DMS153 (cell line): Measurements from ENCODE around the gene ZNHIT1.
"Not testable (repeated sequence)": the region's sequence is repeated elsewhere in the genome, so short reads cannot be mapped to it uniquely, and the experiment has no call there.

Experiments used
- DNase-seq: peaks from one replicate; lab custom pipeline; 2025; lab: John Stamatoyannopoulos, UW

The ZNHIT1 gene

DNA sequence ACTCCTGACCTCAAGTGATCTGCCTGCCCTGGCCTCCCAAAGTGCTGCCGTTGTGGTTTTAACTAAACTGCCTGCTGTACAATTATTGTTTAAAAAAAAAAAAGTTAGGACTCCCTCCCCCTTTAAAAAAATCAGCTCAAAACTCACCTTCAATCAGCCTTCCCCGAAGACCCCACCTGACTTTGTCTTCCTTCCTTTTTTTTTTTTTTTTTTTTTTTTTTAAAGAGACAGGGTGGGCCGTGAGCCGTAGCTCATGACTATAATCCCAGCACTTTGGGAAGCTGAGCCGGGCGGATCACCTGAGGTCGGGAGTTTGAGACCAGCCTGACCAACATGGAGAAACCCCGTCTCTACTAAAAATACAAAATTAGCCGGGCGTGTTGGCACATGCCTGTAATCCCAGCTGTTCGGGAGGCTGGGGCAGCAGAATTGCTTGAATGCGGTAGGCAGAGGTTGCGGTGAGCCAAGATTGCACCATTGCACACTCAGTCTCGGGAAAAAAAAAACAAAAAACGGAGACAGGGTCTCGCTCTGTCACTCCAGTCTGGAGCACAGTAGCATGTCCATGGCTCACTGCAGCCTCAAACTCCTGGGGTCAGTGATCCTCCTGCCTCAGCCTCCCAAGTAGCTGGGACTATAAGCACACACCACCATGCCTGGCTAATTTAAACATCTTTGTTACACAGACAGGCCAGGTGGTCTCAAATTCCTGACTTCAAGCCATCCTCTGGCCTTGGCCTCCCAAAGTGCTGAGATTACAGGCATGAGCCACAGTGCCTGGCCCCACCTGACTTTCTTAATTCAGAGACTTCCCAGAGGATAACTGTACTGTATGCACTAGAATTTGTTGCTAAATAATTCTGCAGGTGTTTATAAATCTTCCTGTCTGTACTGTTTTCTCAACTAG is 23.7 kb downstream of the ZNHIT1 start:
- DNase-seq = no peak

DNA sequence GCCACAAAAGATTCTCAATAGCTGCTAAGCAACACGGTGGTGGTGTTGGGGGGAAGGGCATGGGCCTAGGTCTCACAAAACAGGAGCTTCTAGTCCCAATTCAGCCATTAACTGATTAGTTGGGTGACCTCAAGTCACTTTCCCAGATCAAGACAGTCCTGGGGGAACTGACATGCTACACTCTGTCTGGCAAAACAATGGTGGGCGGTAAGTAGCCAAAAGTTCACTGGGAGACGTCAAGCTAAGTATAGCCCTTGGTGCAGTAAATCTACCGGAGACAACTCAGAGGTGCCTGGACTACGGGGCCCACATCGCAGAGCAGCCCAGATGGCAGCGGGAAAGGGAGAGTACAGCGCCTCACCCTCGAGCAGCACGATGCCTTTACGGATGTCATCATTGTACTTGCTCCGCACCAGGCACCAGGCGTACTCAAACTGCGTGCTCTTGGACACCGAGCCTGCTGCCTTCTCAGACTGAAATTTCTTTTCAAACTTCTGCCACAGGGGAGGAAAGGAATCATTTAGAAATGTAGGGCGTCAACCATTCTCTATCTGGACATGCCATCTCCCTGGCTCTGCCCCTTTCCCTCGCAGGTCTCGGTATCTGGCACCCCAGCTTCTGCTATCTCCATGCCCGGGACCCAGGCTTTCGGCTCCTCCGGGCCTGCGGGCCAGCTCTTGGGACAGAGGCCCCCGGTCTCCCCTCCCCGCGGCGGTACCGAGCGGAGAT is 25.8 kb downstream of the ZNHIT1 start:
- no peak for DNase-seq

DNA sequence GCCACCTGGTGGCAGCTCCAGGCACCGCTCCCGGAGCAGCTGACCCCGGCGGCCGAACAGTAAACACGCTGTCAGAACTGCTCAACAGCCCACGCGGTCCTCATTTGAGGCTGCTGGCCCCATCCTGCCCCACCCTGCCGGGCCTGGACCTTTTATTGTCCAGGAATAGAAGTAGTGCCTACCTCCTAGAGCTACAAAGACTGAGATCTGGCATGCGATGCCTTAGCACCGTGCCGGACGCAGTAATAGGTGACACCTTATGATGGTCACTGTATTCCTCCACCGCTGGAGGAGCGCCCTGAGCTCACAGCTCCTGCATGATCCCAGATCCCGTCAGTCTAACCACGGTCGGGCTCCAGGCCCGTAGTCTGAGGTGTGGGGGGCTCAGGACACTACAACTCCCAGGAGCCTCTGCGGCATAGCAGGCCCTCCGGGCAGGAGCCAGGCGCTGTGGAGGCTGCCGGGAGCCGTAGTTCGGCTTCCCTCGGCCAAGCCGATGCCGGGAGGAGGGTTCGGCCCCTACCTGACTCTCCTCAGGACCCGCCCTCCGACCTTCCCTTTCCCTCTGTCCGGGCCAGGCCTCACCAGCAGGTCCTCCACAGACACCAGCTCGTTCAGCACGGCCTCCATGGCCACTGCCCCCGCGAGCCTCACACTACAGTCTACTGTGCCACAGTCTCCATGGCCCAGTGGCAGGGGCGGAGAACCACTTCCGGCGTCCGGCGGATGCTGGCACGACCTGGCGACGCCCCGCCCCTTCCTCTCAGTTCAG is 26.6 kb downstream of the ZNHIT1 start, which contains the start of gene FIS1:
TSS of gene FIS1 (minus strand) at position 707 of the 772 bp plus-strand sequence. CDS start at position 630, 77 bp downstream.
- peak; percentile 85 for DNase-seq

DNA sequence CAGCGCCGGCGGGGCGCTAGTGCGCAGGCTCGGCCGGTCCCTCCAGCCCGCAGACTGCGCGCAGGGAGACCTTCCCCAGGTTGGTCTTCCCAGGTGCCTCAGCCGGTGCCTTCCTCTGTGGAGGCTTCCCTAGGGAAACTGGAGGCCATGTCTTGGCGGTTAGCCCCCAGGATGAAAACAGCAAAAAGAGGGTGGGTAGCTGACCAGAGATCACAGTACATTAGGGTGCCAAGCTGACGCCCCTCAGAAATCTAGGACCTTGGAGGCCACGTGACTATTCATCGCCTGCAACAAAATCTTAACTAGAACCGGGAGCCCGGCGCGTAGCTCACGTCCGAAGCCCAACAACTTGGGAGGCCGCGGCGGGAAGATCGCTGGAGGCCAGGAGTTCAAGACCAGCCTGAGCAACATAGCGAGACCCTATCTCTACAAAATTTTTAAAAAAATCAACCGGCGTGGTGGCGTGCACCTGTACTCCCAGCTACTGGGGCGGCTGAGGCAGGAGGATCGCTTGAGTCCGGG is 27.2 kb downstream of the ZNHIT1 start:
- no peak for DNase-seq

DNA sequence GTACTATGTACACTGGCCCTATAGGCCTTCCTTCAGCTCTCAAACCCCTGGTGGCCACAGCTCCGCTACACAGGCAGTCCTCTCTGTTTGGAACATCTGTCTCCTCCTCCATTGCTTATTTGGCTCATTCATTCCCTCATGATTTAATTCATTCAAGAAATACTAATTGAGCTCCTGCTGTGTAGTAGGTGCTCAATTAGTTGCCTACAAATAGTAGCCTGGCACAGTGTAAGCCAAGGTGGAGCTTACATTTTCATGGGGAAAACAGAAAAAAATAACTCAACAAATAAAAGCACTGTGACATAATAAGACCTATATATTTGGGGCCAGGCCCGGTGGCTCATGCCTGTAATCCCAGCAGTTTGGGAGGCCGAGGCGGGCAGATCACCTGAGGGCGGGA is 30.3 kb downstream of the ZNHIT1 start:
- DNase-seq = no peak

DNA sequence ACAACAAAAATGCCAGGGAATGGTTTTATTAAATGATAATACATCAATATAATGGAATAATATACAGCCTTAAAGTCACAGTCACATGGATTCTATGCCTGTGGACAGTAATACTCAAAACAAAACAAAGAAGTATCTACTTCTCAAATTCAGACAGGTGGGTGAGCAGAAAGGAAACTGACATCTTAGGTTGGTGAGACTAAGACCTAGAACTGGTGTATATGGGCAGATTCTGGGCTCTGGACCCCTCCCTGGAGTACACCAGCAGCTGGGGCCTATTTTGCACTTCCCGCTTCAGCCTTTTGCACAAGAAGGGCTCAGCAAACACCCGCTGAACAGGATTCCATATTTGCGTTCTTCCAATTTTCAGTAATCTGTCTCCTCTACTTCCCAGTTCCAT is 32.4 kb downstream of the ZNHIT1 start:
- DNase-seq = no peak

DNA sequence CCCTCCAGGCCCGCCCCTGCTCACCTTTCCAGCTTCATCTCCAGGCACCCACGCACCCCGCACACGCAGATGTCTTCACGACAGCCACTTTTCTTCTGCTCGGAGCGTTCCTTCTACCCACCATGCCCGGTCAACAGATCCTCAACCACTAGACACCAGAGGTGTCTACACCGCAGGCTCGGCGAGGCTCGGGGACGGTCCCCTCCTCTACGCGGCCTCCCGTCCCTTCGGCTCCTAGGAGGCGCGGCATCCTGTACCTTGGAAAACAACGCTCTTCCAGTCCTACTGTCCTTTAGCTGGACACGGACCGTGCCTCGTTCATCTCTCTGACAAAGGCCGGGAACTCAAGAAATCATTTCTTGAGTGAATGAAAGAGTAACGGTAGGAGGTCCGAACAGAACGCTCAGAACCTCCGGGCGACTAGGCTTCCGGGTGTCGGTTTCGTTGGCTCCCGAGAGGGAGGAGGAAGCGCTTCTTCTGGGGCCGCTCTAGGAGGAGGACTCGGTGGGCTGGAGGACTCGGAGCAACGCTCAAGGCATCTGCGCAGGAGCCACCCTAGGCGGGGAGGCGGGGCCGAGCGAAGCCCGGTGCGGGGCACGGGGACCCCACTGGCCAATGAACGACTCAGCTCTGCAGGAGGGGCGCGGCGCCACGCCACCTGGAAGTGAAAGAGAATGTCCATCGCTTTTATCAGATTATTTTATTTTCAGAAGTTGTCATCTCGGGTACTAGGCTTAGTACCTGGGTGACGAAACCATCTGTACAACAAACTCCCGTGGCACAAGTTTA is 34.1 kb downstream of the ZNHIT1 start:
- peak; percentile 96 for DNase-seq

DNA sequence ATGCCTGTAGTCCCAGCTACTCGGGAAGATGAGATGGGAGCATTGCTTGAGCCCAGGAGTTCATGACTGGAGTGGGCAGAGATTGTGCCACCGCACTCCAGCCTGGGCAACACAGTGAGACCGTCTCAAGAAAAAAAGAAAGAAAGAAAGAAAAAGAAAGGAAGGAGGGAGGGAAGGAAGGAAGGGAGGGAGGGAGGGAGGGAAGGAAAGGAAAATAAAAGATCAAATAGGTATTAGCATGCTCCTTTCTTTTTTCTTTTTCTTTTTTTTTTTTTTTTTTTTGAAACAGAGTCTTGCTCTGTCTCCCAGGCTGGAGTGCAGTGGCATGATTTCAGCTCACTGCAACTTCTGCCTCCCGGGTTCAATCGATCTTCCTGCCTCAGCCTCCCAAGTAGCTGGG is 35.2 kb downstream of the ZNHIT1 start:
- DNase-seq = not testable (repeated sequence)

DNA sequence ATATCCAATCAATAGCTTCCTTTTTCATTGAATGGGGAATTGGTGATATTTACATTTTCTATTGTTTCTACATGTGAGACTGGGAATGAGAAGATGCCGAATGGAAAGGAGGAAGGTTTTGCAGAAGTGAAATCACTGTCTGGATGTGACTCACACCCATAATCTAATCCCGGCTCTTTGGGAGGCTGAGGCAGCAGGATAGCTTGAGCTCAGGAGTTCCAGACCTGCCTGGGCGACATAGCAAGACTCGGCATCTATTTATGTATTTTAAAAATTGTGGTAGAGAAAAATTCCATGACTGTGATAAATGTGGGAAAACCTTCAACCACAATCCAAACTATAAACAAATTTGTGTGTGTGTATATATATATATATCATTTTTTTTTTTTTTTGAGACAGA is 37.8 kb downstream of the ZNHIT1 start:
- DNase-seq = no peak

DNA sequence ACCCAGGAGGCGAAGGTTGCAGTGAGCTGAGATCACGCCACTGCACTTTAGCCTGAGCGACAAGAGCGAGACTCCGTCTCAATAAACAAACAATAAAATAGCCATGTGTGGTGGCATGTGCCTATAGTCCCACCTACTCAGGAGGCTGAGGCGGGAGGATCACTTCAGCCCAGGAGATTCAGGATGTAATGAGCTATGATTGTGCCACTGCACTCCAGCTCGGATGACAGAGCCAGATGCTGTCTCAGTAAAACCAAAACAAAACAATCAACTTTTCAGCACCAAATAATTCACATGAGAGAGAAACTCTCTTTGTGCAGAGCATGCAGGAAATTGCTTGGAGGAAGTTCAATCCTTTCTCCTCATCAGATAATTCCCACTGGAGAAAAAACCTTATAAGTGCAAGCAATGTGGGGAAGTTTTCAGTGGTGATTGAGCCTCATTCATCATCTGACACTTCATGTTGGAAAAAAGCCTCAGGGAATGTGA is 40.3 kb downstream of the ZNHIT1 start:
- no peak for DNase-seq

DNA sequence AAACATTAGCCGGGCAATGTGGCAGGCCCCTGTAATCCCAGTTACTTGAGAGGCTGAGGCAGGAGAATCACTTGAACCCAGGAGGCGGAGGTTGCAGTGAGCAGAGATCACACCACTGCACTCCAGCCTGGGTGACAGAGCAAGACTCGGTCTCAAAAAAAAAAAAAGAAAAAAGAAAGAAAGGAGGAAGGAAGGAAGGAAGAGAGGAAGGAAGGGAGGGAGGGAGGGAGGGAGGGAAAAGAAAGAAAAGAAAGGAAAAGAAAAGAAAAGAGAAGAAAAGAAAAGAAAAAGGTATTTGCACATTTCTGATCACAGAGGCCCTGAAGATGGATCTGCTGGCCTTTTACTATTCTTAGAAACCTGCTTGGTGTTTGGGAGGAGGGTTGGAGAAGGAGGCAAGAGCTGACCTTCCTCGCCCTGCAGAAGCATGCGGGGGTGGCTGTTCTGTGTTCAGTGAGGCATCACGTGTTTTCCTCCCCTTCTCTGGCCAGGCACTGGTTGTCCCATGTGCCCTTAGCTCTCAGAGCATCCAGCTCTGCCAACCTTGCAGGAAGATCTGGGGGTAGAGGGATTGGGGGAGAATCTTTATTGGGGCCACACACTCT is 46.2 kb downstream of the ZNHIT1 start:
- not testable (repeated sequence) for DNase-seq

DNA sequence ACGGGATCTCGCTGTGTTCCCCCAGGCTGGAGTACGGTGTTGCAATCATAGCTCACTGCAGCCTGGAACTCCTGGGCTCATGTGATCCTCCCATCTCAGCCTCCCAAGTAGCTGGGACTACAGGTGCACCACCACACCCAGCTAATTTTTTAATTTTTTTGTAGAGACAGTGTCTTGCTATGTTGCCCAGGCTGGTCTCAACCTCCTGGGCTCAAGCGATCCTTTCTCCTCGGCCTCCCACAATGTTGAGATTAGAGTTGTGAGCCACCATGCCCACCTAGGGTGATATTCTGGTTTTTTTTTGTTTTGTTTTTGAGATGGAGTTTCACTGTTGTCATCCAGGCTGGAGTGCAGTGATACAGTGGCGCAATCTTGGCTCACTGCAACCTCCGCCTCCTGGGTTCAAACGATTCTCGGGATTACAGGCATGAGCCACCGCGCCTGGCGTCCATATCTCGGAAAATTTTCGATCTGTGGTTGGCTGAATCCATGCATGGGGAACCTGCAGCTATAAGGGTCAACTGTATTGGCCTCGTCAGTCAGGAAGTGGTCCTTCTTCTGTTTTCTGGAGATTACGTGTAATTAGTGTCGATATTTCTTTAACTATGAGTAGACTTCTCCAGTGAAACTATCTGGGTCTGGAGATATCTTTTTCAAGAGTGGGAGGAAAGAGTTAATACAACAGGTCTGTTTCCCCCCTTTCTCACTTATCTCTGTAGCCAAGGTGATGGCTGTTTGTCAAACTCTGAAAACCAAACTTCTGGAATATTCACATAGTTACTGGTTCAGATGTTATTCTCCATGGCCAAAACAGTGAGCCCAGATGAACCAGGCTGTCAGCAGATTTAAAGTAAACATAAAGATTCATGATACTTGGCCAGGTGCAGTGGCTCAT is 47.9 kb downstream of the ZNHIT1 start:
- no peak for DNase-seq

DNA sequence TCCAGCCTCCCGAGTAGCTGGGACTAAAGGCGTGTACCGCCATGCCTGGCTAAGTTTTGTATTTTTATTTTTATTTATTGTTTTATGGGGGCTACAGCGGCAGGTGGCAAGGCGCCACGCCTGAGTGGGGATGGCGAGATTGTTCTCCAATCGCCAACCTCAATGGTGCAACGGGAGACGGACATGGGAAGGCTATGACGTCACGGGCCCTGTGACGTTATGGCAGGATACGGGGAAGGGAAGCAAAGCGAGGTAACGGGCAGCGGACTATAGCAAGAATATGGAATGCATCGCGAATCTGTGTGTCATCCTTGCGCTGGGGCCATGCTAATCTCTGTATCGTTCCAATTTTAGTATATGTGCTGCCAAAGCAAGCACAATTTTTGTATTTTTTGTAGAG is 51.7 kb downstream of the ZNHIT1 start:
- no peak for DNase-seq

DNA sequence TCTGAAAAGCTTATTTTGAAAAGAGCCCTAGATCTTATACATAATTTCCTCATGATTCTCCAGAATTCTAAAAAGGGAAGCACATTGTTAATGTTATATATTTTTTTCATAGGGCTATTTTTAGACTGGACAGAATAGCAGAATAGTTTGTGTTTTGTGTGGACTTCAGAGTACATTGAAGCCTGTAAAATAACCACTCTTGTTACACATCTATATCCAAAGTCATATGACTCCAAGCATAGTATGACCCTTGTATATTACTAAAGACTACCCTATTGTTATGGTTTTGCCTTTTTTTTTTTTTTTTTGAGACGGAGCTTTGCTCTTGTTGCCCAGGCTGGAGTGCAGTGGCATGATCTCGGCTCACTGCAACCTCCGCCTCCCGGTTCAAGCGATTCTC is 53.1 kb downstream of the ZNHIT1 start:
- no peak for DNase-seq

DNA sequence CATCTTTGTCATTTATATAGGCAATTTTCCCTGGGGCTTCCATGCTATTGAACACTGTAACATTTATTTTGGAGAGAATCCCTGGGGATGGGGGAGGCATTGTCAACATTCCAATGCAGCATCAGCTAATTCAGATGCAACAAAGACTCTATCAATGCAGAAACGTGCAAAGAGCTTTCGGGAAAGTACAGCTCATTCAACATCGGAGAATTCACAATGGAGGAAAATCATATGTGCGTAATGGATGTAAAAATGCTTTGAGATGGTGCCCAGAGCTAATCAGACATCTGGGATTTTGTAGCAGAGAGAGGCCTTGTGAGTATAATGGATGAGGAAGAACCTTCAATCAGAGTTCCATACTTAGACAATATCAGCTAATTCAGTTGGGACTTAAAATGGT is 55.2 kb downstream of the ZNHIT1 start:
- no peak for DNase-seq
